WERI-Rb-1 (cell line): ENCODE results near the gene AGAP1.

Experiments
- DNase-seq: peaks from one replicate; pipeline ENCODE4 v3.0.0-alpha.2; 2020
- H3K27ac ChIP-seq: fragments of 250-450 bp; sonication (Bioruptor Pico); 2 replicates; pipeline ENCODE4 v1.5.1; 2020; ENCODE audit warnings: mild to moderate bottlenecking, moderate library complexity
- H3K27me3 ChIP-seq: fragments of 250-450 bp; sonication (Bioruptor Pico); 2 replicates; pipeline ENCODE4 v1.5.1; 2021; ENCODE audit warnings: mild to moderate bottlenecking, low read depth, moderate library complexity; ENCODE audit not compliant: insufficient read depth, severe bottlenecking
- H3K36me3 ChIP-seq: fragments of 250-450 bp; sonication (Bioruptor Pico); 2 replicates; pipeline ENCODE4 v1.5.1; 2020; ENCODE audit warnings: mild to moderate bottlenecking, moderate library complexity
- H3K4me3 ChIP-seq: 2 replicates; pipeline ENCODE4 v1.5.1; 2011; ENCODE audit warnings: low read depth, mild to moderate bottlenecking, control low read depth, low read length
- H3K9me3 ChIP-seq: fragments of 250-450 bp; sonication (Bioruptor Pico); 2 replicates; pipeline ENCODE4 v1.5.1; 2021; ENCODE audit warnings: mild to moderate bottlenecking, moderate library complexity; ENCODE audit not compliant: severe bottlenecking
- CTCF ChIP-seq: IDR thresholded peaks from 2 replicates; pipeline ENCODE4 v1.5.1; 2011; ENCODE audit warnings: low read depth, mild to moderate bottlenecking, control low read depth, inconsistent platforms, low read length

The AGAP1 gene

GRCh38 chr2:235864733-235865515, 371.1 kb downstream of the AGAP1 start:
- Histone ChIP-seq H3K27ac (no peak overlapping the region), H3K36me3 (peaks cover 33% of the 10 kb centered on the region), H3K9me3 (no peaks in the 10 kb centered on the region), H3K27me3 (no peaks in the 10 kb centered on the region), H3K4me3 (no peak overlapping the region)
- peak; percentile 20 for DNase-seq
- no peak for TF ChIP-seq CTCF

- no peaks in the 10 kb centered on the region for H3K9me3 ChIP-seq
- no peak overlapping the region for H3K27ac ChIP-seq
- peaks cover 33% of the 10 kb centered on the region for H3K36me3 ChIP-seq
- no peak for TF ChIP-seq CTCF
- H3K4me3 ChIP-seq: no peak overlapping the region
- no peak for DNase-seq
- H3K27me3 ChIP-seq: no peaks in the 10 kb centered on the region
Observed at GRCh38 chr2:235866373-235866772, 372.5 kb downstream of the AGAP1 start.

GRCh38 chr2:235868224-235868623, 374.4 kb downstream of the AGAP1 start:
- H3K27me3 ChIP-seq: no peaks in the 10 kb centered on the region
- no peak for DNase-seq
- H3K27ac ChIP-seq: no peak overlapping the region
- H3K9me3 ChIP-seq: no peaks in the 10 kb centered on the region
- peaks cover 33% of the 10 kb centered on the region for H3K36me3 ChIP-seq
- no peak overlapping the region for H3K4me3 ChIP-seq
- TF ChIP-seq CTCF: no peak

GRCh38 chr2:235868645-235869044, 374.8 kb downstream of the AGAP1 start:
- no peak overlapping the region for H3K27ac ChIP-seq

GRCh38 chr2:235870515-235870914, 376.7 kb downstream of the AGAP1 start:
- no peaks in the 10 kb centered on the region for H3K27me3 ChIP-seq
- H3K36me3 ChIP-seq: peaks cover 33% of the 10 kb centered on the region
- TF ChIP-seq CTCF: no peak
- H3K4me3 ChIP-seq: no peak overlapping the region
- no peak overlapping the region for H3K27ac ChIP-seq
- DNase-seq: no peak
- no peaks in the 10 kb centered on the region for H3K9me3 ChIP-seq

More at GRCh38 chr2:235868645-235869044, 374.8 kb downstream of the AGAP1 start:
- no peak overlapping the region for H3K4me3 ChIP-seq
- DNase-seq: no peak
- peaks cover 33% of the 10 kb centered on the region for H3K36me3 ChIP-seq
- TF ChIP-seq CTCF: no peak
- no peaks in the 10 kb centered on the region for H3K9me3 ChIP-seq
- no peaks in the 10 kb centered on the region for H3K27me3 ChIP-seq

GRCh38 chr2:235876099-235876679, 382.3 kb downstream of the AGAP1 start:
- no peak overlapping the region for H3K4me3 ChIP-seq
- no peaks in the 10 kb centered on the region for H3K9me3 ChIP-seq
- H3K27me3 ChIP-seq: no peaks in the 10 kb centered on the region
- no peaks in the 10 kb centered on the region; the same call in none of the 2 replicates for H3K36me3 ChIP-seq
- no peak overlapping the region for H3K27ac ChIP-seq
- no peak for DNase-seq
- no peak for TF ChIP-seq CTCF
